GM18511 (cell line): Measurements from ENCODE around the gene GJD3.
A peak's percentile ranks its signal among the peaks of the same experiment; 100 is the strongest.

ENCODE experiments used
- ATAC-seq: cut with Tn5 transposase; IDR thresholded peaks from one replicate; pipeline ENCODE4 v1.9.1; 2021; ENCODE audit warnings: mild to moderate bottlenecking, moderate library complexity; ENCODE audit not compliant: unreplicated experiment

Gene GJD3

GRCh38 chr17:40343219-40344119 is 21.1 kb downstream of the GJD3 start:
- no peak for ATAC-seq

DNA sequence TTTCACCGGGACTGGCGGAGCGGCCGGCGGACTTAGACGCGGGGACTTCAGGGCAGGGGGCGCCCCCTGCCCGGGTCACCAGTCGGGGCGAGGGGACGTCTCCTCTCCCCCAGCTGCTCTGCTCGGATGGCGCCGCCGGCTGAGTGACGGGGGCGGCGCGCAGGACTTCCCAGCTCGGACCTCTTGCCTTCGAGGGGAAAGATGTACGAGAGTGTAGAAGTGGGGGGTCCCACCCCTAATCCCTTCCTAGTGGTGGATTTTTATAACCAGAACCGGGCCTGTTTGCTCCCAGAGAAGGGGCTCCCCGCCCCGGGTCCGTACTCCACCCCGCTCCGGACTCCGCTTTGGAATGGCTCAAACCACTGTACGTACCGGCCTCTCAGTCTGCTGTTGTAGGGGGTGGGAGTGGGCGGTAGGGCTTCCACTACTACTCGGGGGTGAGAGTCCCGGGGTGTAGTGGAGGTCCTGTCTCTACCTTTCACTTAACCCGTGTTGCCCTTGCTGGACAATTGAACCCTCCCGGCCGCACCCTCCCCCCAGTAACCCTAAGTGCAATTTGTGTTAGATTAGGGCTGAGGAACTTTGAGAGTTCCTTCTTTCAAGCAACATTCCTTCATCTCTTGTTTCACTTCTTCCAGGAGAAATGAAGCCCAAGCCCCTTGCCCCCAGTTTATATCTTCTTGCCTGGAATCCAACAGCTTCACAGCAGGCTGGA is 21.9 kb downstream of the GJD3 start:
- no peak for ATAC-seq

- no peak for ATAC-seq
Measured at GRCh38 chr17:40341808-40342503, 22.6 kb downstream of the GJD3 start.

- ATAC-seq, result peak; percentile 75
Measured at GRCh38 chr17:40340880-40341807, 23.4 kb downstream of the GJD3 start.

GRCh38 chr17:40340327-40340726 is 24.2 kb downstream of the GJD3 start:
- no peak for ATAC-seq

GRCh38 chr17:40338941-40339649 is 25.4 kb downstream of the GJD3 start:
- no peak for ATAC-seq

DNA sequence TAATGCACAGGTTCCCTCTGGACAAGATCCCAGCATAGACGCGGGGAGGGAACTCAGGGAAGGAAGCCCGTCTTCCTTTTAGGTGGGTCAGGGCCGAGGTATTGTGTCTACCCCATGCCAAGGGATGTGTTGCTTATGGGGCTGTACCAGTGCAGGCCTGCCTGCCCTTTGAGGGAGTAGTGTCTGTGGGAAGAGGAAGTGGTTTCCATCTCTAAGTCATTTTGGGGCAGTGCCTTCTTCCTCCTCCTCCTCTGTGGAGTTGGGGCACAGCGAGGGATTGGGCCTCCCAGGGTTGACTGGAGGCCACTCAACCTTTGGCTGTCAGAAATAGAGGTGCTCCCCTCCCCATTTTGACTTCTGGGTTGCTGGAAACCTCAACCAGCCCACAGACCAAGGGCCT is 26.5 kb downstream of the GJD3 start:
- no peak for ATAC-seq

GRCh38 chr17:40337351-40337750 is 27.2 kb downstream of the GJD3 start:
- no peak for ATAC-seq

DNA sequence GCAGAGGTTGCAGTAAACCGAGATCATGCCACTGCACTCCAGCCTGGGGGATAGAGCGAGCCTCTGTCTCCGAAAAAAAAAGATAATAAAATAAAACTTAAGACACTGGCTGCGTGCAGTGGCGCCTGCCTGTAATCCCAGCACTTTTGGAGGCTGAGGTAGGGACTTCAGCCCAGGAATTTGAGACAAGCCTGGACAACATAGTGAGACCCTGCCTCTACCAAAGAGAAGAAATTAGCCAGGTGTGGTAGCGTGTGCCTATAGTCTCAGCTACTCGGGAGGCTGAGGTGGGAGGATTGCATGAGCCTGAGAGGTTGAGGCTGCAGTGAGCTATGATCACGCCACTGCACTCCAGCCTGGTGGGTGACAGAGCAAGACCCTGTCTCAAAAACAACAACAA is 28.9 kb downstream of the GJD3 start:
- no peak for ATAC-seq

DNA sequence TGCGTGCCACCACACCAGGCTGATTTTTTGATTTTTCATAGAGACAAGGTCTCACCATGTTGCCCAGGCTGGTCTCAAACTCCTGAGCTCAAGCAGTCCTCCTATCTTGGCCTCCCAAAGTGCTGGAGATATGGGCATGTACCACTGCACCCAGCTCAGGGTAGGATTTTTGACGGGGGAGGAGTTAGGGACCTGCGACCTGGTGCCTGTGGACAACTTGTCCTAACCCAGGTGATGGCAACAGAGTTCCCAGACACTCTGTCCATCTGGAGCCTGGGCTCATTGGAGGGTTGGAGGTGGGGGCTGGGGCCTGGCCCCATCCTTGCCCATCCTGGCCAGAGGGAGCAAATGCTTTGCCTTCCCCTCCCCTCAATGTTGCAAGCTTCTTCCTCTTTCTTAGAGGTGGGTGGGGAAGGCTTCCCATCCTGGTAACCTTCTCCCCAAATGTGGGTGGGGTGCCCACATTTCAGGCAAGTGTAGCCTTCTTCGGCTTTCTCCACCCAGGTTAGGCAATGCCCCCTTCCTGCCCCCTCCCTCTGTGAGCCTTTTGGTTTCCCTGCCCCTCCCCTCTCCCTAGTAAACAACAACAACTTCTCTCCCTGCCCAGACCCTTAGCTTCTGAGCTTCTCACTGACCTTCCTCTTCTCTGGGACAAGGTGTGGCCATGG is 30.6 kb downstream of the GJD3 start:
- ATAC-seq, result no peak

GRCh38 chr17:40331743-40332641 is 32.5 kb downstream of the GJD3 start:
- ATAC-seq, result no peak

DNA sequence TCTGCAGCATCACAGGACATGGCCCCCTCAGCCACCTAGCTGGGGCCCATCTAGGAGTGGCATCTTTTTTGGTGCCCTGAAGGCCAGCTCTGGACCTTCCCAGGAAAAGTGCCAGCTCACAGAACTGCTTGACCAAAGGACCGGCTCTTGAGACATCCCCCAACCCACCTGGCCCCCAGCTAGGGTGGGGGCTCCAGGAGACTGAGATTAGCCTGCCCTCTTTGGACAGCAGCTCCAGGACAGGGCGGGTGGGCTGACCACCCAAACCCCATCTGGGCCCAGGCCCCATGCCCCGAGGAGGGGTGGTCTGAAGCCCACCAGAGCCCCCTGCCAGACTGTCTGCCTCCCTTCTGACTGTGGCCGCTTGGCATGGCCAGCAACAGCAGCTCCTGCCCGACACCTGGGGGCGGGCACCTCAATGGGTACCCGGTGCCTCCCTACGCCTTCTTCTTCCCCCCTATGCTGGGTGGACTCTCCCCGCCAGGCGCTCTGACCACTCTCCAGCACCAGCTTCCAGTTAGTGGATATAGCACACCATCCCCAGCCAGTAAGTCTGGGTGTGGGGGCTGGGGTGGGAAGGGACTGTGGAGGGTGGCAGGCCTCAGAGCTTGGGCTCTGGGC is 33.6 kb downstream of the GJD3 start:
- ATAC-seq, result no peak

GRCh38 chr17:40329839-40330794 is 34.4 kb downstream of the GJD3 start:
- ATAC-seq, result no peak

GRCh38 chr17:40328386-40328766 is 36.2 kb downstream of the GJD3 start:
- ATAC-seq, result no peak

GRCh38 chr17:40327735-40328385 is 36.7 kb downstream of the GJD3 start:
- ATAC-seq, result no peak

DNA sequence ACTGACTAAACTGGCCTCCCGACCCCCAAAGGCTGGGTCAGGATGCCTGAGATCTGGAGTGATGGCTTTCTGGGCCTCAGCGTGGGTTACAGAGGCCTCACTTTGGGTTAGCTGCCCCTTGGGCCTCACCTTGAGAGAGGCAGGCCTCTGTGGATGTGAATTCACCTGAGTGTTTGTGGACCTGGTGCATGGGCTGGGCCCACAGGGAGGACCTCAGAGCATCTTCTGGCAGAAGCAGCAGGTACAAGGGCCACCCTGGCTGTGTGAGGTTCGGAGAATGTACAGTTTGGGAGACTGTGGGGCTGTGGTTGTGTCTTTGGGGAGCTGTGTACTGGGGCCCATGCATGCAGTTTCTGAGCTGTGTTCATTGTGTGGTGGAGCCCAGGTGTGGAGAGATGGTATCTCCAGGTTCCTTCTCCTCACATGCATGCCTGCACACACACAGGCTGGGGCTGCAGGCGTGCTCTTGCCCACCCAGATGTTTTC is 37.2 kb downstream of the GJD3 start:
- ATAC-seq, result no peak
